GM19238 (cell line): ENCODE results near the gene SYMPK.
A peak's percentile ranks its signal among the peaks of the same experiment; 100 is the strongest.
"Not testable (repeated sequence)": the region's sequence is repeated elsewhere in the genome, so short reads cannot be mapped to it uniquely, and the experiment has no call there.

Experiments used
- DNase-seq: peaks from one replicate; pipeline ENCODE4 v3.0.0; 2011; ENCODE audit warnings: low spot score; ENCODE audit not compliant: insufficient read length

Gene SYMPK

DNA sequence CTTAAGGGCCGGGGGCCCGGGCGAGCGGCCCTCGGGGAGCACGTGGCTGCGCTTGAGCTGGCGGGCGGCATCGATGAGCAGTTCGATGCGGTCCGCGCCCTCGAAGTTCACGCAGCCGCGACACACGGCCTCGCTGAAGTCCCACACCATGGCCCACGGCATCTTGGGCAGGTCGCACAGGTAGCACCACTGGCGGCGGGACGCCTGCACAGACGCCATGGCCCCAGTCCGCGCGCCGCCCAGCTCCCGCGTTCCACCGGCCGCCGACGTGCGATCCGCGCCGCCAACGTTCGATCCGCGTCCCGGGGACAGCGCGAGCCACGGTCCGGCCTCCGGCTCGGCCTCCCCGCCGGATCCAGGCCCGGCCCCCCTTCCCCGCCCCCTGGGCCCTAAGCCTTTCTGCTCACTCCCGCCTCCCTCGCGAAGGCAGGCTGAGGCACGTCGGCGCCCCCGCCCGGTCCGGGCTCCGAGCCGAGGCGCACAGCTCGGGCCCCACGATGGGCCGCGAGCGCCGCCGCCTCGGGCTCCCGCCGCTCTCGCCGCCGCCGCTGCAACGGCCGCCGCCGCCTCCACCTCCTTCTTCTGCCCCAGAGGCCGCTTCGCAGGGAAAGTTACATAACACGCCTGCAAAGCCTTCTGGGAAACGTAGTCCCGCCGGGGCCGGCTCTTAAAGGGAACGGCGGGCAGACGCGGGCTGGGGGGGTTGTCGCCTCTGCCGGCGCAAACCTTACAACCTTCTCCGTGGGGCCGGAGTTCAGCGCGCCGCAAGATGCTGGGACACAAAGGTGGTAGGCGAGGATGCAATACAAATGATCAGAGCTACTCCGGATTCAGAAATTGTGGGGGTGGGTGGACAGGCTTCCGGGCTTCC is 22.8 kb upstream of the SYMPK start, which contains the start of gene IRF2BP1:
Gene IRF2BP1, minus strand, starts transcription at position 586 of the 871 bp plus-strand sequence. Its CDS starts 367 bp downstream, at position 219.
- peak; percentile 93 for DNase-seq

DNA sequence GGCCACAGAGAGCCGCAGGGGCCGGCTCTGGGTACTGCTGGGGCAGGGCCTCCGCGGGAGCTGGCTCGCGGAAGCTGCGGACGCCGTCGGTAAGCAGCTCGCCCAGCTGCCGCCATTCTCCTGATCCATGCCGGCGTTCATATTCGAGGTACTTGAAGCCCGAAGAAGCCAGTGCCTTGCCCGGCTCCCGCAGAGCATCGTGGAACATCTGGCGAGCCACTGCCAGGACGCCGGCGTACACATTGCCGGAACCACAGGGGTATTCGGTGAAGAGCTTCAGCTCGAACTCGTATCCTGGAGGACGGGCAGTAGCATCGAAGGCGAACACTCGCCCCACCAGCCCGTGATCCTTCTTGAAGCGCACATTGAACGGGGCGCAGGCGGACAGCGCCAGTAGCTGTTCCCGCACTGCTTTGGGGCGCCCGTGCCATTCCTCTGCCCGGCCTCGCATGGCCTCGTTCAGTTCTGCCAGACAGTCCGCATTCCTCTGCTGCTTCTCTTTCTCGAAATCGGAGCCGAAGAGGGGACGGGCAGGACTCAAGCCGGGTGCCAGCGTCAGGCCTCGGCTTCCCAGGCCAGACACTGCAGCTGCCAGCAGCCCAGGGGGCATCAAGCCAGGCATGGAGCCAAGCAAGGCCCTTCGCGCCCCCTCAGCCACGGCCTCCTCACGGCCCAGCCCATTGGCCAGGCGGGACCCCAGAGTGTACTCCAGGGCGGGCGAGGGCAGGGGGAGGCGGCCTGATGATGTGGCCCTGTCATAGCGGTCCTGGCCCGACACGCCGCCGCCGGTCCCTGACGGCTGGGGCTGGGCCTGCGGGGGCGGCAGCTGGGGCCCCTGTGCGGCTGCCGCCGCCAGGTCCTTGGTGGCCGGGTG is 22.0 kb upstream of the SYMPK start:
- no peak for DNase-seq

DNA sequence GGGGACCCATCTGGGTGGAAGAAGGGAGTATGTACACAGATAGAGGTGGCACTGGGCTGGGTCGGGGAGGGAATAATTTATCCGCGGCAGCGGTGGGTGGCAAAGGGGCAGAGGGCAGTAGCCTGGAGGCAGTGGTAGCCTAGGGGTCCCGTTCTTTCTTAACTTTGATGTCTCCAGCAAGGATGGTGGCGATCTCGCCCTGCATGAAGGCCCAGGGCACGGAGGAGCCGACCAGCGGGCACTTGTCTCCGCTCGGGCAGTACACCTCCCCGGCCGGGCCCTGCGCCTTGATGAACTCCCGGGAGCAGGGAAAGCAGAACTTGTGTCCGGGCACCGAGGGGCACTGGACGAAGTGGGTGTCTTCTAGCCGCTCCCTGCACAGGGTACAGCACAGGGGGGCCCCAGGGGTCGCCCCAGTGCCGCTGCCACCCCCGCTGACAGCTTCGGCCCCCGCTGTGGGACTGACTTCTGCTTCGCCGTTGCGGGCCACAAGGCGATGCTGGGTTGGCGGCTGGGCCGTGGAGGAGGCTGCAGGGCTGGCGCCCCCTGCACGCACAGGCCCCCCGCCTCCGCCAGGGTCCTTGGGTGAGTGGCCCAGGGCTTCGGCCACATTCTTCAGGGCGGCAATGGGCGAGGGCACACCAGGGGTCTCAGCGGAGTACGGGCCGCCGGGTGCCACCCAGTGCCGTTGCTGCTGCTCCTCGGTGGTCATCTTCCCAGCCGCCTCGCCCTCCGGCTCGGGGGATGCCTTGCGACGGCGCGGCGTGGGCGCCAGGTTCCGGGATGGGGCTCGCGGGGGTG is 21.1 kb upstream of the SYMPK start:
- no peak for DNase-seq

DNA sequence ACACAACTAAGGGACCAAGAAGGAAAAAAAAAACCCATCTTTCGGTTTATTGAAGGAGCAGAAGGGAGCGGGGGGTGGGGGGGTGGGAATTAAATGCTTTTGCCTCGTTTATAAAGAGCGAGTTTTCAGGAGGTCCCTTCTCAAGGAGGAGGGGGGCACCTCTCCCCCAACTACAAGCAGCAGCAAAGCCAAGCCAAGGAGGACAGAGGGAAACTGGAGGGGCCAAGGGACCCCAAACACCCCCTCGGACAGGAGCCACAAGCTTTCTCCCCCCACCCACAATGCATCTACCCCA is 20.6 kb upstream of the SYMPK start:
- DNase-seq, result no peak

DNA sequence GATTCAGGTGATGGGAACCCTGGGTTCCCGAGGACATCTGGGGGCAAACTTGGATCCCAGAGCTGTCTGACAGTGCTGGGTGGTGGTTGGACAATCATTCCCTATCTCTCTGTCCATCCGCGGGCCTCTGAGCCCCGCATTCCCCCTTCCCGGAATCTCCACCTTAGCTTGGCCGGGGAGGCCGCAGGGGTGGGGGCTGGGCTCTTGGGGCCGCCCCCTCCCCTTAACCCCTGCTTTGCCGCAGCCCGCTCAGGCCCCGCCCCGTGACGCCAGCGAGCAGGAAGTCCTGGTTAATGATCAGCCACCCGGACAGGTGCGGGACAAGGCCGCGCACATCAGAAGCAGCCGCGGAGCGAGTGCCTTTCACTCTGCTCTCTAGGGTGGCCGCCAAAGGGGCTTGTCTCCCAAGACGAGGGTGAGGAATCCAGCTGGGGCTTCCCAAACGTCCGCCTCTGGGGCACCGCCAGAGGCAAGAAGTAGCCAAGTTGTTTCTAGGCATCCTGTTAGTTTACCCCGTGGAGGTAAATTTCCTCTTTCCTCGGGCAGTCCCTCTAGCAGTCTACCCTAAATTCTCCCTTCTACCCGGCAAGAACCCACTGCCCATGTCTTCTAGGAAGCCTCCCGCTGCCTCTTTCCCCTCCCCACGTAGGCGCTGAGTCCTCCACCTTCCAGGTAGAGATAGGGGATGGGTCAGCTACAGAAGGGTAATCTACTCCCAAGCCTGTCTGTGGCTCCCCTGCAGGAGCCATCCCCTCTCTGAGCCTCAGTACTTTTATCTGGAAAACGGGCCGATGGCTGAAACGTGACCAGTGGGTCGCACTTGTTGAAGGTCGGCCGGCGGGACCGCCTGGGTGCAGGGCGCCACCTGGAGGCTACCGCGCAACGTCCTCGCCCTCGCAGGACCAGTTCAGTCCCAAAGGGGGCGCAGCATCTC is 20.0 kb upstream of the SYMPK start:
- peak; percentile 83 for DNase-seq

DNA sequence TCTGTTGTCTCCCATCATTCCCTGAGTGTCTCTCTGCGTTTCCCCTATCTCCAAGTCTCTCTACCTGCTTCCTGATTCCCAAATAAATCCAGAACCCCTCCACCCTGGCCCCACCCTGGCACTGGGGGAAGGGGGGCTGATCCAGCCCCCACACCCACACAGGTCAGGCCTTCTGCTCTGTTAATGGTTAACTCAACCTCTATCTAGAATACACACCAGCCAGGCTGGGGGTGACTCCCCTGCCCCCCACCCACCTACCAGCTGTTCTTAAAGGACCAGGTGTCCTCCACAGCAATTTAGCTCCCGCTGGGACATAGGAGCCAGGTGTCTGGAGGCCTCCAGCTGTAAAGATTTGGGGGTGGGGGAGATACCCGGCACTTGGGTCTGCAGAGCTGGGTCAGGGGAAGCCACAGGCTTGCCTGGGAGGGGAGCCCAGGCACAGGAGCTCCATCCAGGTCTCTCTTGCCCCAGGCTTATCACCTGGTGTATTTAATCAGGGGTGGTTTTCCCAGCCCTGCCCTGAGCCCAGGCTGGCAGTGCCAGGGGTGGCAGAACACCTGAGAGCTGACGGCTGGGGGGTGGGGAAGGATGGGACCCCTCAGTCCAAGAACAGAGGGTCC is 19.1 kb upstream of the SYMPK start:
- no peak for DNase-seq

DNA sequence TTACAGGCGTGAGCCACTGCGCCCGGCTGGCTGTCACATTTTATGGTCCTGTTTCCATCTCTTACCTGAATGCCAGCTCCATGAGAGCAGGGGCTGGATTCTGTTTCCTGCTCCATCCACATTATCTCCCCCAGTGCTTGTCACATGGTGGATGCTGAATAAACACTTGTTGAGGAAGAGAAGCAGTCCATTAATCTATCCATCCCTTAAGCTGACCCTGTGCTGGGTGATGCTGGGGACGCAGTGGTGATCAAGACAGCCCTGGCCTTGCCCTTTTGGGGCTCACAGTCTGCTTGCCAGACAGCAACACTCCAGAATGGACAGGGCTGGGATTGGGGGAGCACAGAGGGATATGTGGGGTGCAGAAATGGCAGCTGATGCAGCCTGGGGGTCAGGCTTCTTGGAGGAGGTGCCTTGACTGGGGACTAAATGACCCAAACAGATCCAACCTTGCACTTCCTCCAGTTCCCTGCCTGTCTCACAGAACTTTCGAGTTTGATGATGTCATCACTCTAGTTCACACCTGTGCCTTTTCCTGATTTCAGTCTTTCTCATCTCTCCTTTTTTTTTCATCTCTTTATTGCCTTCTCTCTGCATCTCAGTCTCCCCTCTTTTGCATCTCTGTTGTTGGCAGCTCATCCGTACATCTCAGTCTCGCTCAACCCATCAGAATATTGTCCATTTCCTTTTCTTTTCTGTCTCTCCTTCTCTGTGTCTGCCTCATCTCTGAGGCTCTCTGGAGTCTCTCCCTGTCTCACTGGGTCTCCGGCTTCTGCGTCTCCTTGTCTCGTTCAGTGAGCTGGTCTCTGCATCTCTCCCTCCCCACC is 18.3 kb upstream of the SYMPK start:
- no peak for DNase-seq

DNA sequence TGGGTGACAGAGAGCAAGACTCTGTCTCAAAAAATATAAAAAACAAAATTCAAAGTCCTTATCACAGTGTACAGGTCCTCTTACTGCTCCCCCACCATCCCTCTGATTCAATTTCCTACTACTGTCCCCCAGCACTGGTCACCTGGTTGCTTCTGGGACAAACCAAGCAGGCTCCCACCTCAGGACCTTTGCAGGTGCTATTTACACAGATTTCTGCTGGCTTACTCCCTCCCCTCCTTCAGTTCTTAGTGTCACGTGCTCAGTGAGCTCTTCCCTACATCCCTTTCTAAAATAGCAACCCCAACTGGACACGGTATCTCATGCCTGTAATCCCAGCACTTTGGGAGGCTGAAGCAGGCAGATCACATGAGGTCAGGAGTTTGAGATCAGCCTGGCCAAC is 17.0 kb upstream of the SYMPK start:
- DNase-seq, result no peak

DNA sequence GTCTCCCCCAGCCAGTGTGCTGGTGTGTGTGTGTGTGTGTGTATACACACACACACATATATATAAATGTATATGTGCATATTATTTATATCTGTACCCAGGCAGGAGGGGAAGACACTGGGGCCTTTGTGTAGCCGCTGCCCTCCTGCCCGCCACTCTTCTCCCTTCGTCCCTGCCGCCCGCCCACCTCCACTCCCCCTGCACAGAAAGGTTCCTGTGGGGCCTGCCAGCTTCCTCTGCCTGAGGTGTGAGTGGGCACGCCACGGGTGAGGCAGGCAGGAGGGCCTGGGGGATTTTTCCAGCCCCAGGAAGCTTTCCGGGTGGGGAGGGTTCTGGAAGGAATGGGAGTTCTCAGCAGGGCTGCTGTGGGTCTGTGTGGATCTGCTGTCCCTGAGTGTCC is 16.1 kb upstream of the SYMPK start:
- no peak for DNase-seq

DNA sequence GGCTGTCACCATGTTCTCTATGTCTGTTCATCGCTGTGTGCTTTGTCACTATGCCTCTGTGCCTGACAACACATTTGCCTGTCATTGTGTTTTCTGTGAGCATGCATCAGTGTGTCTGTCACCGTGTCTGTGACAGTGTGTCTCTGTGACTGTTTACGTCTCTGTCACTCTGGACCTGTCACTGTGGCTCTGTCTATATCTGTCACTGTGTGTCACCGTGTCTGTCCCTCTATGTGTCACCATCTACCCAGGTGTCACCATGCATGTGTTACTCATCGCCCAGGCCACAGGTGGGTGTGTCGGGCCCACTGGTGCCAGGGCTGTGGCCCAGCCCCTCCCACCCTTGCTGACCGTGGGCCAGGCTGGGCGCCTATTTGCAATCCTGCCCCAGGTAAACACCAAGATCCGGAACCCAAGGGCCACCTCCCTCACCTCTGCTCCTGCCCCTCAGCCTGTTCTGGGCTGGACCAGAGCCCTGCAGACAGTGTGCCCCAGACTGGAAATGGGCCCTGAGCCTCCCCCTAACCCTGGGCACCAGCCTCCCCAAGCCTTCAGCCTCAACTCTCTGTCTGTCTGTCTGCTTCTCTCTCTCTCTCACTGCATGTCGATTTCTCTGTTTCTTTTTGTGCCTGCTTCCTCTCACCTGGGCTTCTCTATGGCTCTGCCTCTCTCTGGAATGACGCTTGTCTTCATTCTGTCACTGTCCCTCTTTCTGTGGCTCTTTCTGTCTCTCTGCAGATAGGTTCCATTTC is 15.3 kb upstream of the SYMPK start:
- no peak for DNase-seq

DNA sequence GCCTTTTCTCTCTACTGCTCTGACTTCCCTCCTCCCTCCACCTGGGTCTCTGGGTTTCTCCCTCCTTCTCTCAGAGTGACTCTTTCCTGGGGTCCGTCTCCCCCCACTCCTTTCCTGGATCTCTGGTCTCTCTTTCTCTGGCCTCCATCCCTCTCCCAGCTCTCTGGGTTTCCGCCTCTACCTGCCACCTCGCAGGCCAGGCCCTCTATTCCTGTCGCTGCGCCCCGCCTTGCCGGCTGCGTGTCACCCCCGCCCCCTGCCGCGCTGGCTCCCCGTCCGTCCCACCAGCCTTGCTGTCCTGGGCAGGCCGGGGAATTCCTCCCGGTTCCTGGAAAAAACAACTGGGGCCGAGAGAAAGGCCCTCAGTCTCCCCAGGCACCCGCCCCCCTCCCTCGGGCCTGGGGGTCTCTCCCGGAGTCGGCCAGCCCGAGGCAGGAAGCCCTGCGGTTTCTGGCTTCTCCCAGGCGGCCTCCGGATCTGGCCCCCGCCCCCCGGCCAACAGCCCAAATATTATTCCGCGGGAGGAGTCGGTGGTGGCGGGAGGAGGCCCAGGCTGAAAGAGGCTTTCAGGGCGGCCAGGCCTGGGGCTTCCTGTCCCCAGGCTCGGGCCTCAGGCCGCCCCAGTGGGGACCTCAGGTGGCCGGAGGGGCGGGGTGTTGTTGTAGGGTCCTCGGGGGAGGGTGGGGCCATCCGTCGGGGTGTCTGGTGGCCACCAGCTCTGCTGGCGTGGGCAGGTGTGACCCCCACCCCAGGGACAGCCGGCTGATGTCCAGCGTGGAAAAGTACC is 13.7 kb upstream of the SYMPK start:
- DNase-seq, result peak; percentile 62

DNA sequence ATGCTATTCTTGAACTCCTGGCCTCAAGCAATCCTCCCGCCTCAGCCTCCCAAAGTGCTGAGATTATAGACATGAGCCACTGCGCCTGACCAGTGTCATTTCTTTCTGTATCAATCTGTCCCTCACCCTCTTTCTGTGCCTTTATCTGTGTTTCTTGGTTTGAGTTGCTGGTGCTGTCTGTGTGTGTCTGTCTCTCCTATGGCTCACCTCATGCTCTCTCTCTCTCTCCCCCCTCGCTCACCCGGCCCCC is 13.1 kb upstream of the SYMPK start:
- DNase-seq, result no peak

DNA sequence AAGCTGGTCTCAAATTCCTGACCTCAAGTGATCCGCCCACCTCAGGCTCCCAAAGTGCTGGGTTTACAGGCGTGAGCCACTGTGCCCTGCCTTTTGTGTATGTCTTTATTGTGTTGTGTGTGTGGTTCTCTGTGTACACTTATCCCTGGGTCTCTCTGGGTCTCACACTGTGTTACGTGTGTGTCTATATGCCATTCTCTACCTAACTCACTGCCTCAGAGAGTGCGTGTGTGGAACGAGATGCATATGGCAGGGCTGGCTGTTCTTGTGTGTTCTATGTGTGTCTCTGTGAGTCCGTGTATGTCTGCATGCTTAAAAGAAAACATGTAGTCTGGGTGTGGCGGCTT is 11.6 kb upstream of the SYMPK start:
- no peak for DNase-seq

DNA sequence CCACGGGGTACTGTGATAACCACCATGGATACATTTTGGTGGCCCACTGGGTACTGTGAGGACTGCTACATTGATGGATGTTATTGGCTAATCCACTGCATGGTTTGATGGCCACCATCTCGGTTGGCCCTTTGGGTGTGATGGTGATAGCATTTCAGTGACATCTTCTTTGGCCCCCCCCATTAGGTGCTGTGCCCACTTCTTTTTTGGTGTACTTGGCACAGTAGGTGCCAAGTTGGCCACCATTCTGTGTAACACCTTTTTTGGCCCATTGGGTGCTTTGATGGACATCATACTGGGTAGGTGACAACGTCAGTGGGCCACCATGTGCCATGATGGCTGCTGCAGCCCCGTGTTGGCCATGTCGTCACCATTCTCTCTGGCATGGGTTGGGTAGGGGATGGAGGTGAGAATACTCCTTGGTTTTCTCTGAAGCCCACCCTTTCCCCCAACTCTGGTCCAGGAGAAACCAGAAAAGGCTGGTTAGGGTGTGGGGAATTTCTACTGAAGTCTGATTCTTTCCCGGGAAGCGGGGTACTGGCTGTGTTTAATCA is 10.3 kb upstream of the SYMPK start:
- DNase-seq, result no peak

DNA sequence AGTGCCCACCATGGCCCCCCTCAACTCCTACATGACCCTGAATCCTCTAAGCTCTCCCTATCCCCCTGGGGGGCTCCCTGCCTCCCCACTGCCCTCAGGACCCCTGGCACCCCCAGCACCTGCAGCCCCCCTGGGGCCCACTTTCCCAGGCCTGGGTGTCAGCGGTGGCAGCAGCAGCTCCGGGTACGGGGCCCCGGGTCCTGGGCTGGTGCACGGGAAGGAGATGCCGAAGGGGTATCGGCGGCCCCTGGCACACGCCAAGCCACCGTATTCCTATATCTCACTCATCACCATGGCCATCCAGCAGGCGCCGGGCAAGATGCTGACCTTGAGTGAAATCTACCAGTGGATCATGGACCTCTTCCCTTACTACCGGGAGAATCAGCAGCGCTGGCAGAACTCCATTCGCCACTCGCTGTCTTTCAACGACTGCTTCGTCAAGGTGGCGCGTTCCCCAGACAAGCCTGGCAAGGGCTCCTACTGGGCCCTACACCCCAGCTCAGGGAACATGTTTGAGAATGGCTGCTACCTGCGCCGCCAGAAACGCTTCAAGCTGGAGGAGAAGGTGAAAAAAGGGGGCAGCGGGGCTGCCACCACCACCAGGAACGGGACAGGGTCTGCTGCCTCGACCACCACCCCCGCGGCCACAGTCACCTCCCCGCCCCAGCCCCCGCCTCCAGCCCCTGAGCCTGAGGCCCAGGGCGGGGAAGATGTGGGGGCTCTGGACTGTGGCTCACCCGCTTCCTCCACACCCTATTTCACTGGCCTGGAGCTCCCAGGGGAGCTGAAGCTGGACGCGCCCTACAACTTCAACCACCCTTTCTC is 9.4 kb upstream of the SYMPK start:
- DNase-seq, result no peak

DNA sequence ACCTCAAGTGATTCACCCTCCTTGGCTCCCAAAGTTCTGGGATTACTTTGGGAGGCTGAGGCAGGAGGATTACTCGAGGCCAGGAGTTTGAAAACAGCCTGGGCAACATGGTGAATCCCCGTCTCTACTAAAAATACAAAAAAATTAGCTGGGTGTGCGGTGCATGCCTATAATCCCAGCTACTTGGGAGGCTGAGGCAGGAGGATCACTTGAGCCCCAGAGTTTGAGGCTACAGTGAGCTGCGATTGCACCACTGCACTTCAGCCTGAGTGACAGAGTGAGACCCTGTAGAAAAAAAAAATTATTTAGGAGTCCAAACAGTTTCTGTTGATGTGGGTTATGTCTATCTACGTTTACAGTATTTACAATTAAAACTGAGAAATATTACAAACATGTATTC is 7.9 kb upstream of the SYMPK start:
- DNase-seq, result no peak

DNA sequence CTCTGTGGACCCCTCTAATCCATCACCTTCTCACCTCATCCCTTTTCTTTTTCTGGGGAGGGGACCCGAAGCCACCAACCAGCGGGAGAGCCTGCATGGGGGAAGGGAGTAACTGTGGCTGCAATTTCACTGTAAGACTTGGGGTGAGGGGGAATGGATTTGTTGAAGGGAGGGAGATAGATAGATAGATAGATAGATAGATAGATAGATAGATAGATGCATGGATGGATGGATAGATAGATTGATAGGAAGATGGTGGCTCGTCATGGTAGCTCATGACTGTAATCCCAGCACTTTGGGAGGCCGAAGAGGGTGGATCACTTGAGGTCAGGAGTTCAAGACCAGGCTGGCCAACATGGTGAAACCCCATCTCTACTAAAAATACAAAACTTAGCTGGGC is 4.3 kb upstream of the SYMPK start:
- DNase-seq, result not testable (repeated sequence)
